HG03108 (cell line): ENCODE measurements around the gene SLBP.
A peak's percentile ranks its signal among the peaks of the same experiment; 100 is the strongest.
"Not testable (repeated sequence)": the region's sequence is repeated elsewhere in the genome, so short reads cannot be mapped to it uniquely, and the experiment has no call there.

Experiments
- ATAC-seq: cut with Tn5 transposase; IDR thresholded peaks from one replicate; pipeline ENCODE4 v1.9.1; 2021; ENCODE audit warnings: moderate library complexity; ENCODE audit not compliant: unreplicated experiment

SLBP gene

DNA sequence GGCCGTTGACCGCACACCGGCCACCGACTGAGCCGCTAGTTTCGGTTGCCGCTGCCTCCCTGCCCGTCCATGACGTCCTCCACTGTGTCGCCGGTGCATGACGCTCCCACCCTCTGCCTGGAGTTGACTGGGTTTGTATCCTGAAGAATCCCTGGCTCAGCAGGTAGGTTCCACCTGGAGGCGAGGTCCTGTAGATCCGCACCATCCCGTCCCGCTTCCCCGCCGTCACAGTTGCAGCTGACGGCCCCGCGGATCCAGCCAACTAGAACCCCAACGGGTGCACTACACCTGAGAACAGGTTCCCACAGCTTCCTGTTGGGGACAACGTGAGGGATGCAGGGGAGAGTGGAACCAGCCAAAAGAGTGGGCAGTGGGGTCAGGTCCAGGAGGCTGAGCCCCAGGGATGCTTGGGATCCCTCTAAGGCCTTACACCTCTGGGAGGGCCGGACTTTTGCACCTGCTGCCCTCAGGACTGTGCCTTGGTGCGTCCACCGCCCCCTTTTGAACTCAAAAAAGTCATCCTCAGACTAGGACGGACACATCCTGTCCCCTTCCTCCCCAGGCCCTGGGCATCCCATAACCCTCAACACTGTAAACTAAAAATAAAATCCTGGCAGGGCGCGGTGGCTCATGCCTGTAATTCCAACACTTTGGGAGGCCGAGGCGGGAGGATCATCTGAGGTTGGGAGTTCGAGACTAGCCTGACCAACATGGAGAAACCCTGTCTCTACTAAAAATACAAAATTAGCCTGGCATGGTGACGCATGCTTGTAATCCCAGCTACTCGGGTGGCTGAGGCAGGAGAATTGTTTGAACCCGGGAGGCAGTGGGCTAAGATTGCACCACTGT lies 1.1 kb upstream of the SLBP start:
- ATAC-seq: peak; percentile 2

DNA sequence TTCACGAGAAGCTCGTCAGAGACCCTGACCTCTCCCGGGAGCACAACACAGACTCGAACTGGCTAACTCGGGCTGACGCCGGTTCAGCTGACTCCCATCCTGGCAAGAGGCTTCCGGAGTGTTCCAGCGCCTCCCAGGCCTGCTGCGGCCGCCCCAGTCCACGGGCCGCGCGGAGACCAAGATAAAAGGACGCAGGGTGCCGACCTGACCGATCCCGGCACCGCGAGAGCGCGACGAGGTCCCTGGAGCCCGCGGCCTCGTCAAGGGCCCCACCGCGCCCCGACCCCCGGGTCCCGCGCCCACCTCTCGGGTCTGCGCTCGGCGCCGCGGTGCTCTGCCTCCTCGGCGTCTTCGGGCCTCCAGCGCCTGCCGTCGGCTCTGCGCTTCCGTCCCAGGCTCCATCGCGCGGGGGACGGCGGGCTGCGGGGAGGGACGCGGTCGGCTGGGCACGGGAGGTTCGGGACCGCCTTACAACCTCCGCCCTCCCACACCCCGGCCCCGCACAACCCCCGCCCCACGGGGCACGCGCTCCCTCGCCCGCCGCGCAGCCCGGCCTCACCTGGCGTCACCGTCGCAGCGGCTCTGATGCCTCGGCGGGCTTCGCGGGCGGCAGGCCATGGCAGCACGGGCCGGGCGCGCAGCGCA lies 426 bp downstream of the SLBP start:
- peak; percentile 4 for ATAC-seq

DNA sequence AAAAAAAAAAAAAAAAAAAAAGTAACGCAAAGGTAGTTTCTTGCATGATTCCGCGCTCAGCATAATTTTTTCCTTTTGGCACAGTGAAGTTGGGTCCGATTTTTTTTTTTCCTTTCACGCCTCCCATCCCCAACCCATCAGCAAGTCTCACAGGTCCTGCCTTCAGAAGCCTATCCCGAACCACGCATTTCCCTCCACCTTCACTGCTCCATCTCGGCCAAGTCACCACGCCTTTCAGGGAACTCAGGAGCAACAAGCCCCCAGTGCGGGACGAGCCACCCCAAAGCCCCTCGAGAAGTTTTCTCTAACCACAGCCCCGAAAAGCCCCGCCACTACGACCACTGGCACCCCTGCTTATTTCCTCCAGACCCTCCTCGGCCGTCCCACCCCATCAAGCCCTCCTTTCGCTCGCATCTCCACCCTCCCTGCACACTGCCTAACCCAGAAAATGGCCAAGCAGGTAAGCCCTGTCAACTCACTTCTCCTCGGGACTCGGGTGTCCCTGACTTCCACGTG lies 1.0 kb downstream of the SLBP start:
- ATAC-seq: no peak

DNA sequence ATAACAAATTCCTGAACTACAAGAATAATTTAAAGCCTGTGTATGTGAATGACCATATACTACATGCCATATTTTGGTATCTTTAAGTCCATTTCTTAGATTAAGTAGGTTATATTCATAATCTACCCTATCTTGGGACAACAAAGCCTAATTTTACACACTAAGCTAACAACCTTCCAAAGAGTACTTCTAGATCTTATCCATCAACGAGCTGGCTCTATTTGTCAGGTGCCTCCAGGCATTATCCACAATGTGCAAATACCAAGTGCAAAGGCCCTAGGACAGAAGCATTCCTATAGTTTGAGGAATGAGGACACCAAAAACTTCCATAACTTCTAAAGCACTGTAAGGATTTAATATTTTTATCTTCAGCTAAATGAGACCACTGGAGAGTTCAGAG lies 3.5 kb downstream of the SLBP start:
- no peak for ATAC-seq

DNA sequence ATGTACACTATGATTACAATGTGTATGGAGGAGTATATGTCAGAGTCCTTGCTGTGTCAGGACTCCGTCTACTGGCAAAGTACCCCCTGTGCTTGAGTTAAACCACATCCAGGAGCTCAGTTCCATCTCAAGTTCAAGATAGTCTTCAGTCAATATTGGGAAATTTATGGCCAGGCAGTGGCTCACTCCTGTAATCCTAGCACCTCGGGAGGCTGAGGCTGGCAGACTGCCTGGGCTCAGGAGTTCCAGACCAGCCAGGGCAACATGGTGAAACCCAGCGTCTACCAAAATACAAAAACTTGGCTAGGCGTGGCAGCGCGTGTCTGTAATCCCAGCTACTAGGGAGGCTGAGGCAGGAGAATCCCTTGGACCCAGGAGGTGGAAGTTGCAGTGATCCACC lies 5.8 kb downstream of the SLBP start:
- ATAC-seq: no peak

DNA sequence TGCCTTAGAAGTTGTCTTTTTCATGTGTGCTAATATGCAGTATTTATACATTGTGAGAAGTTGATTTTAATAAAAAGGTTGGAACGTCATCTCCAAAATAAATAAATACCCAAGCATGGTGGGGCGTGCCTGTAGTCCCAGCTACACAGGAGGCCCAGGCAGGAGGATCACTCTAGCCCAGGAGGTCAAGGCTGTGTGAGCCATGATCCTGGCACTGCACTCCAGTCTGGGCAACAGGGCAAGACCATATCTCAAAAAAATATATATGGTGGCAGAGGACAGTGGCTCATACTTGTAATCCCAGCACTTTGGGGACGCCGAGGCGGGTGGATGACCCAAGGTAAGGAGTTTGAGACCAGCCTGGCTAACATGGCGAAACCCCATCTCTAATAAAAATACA lies 6.4 kb downstream of the SLBP start:
- no peak for ATAC-seq

DNA sequence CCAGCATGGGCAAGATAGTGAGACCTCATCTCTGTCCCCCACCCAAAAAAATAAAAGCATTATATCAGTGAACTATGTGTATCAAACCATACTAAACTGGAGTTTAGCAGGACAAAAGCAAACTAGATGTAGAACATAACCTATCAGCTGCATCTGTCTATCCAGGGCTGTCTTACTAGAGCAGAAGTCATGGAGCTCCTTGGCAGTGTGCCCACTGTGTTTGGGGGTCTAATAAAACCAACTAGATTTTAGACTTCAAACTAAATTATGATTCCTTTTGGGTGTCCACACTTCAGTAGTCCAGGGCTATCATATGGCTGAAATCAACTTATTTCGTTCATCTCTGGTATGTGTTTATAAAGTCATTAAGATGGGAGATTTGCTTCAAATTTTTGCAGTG lies 8.3 kb downstream of the SLBP start:
- no peak for ATAC-seq

DNA sequence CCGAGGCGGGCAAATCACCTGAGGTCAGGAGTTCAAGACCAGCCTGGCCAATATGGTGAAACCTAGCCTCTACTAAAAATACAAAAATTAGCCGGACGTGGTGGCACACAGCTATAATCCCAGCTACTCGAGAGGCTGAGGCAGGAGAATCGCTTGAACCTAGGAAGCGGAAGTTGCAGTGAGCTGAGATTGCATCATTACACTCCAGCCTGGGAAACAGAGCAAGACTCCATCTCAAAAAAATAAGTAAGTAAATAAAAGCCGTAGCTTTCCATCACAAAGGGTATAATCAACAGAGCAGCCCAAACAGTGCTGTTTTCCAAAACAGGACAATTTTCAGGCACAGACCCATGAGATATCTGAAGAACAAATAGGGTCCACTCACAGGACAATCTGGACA lies 10.4 kb downstream of the SLBP start:
- ATAC-seq: not testable (repeated sequence)

DNA sequence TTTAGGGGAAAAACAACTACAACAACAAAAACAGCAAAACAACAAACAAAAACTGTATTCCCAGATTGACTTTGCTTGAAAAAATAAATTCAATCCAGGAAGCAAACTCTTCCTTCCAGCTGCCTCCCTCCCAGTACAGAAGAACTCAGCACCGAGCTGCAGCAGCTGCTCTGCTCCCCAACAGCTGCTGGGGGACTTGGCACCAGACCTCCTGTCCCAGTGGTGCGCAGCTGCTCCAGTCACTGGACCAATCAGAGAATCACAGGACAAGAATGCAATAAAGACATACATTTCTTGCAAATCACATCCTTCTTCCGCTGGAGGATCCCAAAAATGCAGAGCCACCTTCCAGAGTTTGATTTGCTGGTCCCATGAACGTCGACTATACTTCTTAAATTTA lies 16.2 kb downstream of the SLBP start:
- ATAC-seq: no peak

DNA sequence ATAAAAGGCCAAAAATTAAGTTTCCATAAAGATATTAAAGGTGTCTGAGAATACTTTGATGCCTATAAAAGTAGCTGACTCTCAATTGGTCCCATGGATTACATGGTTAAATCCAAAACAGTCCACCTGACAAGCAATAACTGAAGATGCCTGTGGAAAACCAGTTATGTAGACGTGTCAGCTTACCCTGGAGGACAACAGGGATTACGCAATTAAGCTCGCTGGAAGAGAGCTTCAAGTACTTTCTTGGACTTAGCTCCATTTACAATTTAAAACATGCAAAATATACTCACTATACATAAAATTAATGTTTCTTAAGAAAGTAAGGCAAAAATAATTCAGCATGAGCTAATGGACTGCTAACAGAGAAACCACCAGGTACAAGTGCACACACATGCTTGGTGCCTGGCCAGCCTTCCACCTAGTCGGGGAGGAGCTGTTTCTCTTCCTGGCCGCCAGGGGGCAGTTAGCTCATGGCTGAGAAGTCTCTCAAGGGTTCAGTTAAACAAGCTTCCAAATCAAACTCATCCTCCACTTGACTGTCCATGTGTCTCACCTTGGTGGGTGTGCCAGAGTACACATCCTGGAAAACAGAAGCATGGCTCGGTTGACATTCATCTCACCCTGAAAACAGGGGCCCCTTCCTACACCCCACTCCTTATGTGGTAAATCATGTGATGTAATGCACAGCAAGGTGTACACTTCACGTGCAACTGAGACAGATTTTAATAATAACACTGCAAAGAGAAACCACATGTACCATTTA lies 18.8 kb downstream of the SLBP start:
- peak; percentile 65 for ATAC-seq

DNA sequence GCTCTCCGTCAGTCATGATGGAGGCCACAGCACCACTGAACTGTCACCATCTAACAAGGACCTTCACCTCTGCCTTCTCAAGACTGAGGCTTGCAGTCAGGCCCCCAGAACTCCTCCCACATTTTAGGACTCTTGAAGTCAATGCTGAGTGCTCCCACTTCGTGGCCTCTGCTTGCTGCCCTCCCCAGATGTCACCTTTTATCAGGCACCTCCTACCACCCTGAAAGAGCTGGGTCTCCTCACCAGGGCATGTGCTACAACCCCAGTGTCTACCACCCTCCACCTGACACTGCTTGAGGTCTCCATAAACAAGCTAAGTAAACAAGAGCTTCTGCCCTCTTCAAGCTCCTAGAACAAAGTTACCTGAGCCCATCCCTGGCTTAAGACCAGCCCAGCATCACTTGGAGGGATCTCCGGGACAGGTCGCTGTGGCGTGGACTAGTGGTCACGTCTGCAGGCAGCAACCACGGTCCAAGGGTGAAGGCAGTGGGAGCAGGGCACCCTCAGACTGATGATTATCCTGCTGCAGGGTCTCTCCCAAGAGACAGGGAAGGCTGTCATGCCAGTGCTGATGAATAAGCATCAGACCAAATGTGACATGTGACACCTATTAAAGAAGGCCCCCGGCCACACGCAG lies 20.3 kb downstream of the SLBP start:
- ATAC-seq: no peak

DNA sequence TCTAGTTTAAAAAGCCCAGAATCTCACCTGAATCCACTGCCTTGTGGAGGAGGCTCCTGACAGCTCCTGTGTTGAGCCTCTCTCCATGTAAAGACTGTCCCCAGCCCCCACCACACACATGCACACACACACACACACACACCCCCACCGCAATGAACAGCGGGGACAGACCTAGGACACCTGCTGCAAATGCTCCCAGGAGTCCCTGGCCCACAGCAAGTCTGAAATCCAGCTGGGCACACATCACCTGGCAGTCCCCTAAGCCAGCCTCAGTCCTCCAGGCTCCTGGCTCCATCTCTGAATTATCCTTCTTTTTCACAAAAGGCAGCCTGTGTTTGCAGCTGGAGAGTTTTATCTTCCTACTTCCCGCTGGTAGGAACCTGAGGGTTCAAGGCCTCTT lies 21.4 kb downstream of the SLBP start:
- no peak for ATAC-seq

DNA sequence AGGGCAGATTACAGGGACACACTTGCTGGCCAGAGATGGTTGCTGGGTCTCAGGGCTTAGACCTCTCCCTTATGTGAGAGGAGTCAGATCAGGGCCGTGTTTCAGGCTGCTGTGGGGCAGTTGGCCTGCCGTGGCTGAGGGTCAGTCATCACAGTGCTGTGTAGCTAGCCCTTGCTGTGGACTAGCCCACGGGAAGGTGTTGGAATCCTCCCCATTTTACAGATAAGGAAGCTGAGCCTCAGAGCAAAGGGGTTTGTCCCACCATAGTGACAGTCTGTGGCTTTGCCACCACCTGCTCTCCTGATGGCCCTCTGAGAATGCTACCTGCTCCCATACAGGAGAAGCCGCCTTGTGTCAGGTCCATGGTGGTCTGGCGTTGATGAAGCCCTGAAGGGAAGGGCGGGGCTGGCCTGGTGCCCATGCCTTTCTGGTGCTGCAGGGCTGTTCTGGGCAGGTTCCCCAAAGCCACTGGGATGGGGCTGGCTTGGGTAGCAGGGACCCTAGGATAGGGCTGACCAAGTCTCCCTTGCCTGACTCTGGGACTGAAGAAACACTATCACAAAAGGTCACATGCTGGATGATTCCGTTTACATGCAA lies 25.6 kb downstream of the SLBP start:
- no peak for ATAC-seq

DNA sequence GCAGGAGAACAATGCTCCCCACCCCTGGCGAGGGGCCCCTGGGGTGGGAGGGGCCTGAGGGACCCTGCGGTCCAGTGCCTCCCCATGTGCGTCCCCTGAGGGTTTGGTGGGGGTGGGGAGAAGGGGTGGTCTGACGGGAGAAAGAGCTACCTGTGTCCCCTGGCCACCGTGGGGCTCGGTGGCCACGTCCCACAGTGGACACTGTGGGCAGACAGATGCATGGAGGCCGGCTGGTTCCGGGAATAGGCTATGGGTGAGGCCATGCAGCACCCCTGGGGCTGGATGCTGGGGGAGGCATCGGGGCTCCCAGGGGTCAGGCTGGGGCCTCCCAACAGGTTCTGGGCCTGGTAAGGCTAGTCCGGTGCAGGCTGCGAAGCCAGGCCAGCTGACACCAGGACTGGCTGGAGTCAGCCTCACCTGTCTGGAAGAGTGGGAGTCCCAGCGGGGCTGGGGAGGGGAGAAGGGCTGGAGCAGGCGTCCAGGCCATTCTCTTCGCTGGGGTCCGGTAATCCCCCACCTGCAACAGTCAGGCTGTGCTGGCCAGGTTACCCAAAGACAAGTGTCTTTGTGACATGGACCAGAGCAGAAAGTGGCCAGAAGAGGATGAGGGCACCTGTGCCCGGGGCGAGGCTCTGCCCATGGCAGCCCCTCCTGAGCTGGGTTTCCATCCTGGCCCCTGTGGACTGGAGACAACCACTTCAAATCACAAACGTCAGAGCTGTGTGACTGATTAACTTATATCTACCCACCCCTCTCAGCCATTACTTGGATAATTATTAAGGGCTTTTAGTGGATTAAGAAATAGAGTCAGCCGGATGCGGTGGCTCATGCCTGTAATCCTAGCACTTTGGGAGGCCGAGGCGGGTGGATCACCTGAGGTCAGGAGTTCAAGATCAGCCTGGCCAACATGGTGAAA lies 26.6 kb downstream of the SLBP start:
- ATAC-seq: no peak

DNA sequence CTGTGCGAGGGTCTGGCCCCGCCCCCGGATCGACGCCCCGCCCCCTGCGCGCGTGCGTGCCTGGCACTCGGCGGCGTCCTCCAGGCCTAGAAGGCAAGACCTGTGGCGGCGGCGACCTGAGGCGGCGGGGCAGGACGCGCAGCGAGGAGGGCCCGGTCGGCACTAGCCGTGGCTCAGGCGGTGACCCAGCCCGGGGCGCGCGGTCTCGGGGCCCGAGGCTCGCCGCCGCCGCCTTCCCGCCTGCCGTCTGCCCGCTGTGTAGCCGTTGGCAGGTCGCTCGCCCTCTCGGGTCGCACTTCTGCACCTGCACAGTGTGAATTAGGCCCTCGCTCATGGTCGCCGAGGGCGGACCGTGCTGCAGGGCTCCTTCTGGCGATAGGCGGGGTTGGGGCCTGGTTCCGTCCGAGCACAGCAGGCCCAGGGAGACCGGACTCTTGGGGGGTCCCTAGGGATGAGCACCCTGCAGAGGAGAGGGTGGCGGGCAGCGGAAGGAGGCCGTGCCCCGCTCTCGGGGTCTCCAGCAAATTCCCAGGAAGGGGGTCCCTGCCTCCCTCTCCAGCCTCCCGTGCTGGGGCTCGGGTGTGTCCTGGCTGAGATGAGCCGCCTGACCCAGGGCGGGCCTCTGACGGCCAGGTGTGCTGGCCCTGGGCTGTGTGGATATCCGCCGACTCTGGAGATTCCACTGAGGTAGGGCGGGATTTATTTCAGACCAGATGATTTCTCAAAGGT lies 27.4 kb downstream of the SLBP start:
- ATAC-seq: no peak

DNA sequence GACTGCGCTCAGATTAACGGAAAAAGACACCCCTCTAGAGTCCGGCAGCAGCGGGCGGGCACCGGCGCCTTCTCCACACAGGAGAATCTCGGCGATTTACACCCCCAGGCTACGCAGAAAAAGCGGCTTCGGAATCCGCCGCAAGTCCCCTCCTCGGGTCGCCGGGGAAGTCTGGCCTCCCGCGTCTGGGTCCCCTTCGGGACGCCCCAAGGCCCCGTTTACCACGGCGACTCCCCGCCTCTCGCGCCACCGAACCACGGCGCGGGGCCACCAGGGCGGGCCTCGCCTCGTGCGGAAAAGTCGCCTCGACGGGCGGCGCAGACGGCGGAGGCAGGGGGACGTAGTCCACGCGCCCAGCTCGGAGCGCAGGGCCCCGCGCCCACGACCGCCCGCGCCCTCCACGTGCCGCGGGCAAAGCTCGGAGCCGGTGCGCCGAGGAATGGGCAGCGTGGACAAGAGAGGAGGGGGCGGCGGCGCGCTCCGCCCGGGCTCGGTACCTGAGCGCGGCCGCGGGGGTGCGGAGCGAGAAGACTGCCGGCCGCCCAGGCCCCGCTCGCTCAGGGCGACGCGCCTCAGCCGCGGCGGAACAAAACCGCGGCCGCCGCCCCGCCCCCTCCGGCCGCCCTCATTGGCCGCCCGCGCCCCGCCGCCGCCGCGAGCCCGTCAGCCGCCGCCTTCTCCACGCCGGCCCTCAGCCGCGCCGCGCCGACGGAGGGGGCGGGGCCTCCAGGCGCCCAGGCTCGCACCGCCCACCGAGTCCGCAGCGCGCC lies 28.2 kb downstream of the SLBP start, which contains the start of gene FAM53A:
Gene FAM53A (minus strand): TSS at position 578 of the 770 bp plus-strand sequence. CDS start 15,572 bp downstream, outside the sequence.
- peak; percentile 88 for ATAC-seq

DNA sequence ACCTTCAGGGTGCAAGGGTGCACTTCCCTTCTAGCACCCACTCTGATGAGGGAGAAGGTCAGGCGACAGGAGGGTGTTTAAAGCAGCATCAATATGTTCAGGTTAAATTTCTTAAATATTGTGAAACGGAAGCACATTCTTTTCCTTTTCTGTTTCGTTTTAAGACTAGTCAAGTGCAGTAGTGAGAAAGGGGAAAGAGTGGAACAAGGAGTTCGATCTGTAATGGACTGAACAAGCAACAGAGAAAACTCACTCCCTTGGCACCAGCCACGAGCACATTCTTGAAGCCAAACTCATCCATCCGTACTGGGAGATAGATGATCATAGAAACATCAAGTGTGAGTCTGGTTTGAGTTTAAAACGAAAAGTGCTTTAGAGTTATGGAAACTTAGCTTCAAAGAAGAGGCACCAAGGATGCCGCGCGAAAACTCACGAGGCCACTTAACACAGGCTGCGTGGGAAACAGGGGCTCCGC lies 28.8 kb downstream of the SLBP start:
- ATAC-seq: no peak

DNA sequence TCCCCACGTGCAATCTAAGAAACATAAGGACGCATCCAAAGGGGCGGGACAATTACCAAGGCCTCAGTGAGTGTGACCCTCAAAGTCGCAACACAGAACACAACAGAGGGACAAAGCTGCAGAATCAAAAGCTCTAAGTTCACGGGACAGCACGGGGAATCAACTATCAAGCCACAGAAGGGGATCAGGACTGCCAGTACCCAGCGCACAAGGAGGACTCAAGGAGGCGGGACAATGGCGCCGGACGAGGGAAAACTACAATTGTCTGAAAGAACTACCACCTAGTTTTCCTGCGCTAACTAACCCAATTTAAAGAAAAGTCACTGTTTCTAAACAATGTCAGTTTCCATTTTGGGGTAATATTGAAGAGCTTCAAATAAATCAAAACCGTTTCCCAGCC lies 29.3 kb downstream of the SLBP start:
- no peak for ATAC-seq
